ENCODE measurements around the gene WARS2.

WARS2 gene

DNA sequence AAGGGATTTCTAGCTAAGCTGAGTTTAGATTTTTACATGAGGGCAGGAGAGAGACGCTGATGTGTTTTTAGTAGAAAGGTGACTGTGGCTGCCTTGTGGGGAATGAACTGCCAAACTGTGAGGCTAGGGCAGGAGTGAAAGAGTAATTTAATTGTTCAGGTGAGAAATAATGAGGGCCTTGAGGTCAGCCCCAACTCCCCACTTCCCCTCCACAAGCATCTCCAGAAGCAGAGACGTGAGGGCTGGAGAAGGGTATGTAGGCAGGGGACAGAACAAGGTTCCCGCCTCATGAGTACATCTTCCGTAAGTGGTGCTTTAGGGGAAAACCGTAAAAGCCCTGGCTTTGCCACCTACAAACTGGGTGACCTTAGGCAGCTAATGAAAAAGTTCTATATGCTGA, 70.8 kb downstream of the WARS2 start:
- peaks cover 15% of the 10 kb centered on the region for H3K36me3 Mint-ChIP-seq (ENCODE audit: low read depth)
- H3K4me1 Mint-ChIP-seq: no peaks in the 10 kb centered on the region
- no peaks in the 10 kb centered on the region for H3K9me3 Mint-ChIP-seq
- H3K27ac Mint-ChIP-seq: peak overlapping the region in 1 of 3 experiments; percentile 30
- no peak overlapping the region for H3K4me3 Mint-ChIP-seq
- TF ChIP-seq, protein P1, sequence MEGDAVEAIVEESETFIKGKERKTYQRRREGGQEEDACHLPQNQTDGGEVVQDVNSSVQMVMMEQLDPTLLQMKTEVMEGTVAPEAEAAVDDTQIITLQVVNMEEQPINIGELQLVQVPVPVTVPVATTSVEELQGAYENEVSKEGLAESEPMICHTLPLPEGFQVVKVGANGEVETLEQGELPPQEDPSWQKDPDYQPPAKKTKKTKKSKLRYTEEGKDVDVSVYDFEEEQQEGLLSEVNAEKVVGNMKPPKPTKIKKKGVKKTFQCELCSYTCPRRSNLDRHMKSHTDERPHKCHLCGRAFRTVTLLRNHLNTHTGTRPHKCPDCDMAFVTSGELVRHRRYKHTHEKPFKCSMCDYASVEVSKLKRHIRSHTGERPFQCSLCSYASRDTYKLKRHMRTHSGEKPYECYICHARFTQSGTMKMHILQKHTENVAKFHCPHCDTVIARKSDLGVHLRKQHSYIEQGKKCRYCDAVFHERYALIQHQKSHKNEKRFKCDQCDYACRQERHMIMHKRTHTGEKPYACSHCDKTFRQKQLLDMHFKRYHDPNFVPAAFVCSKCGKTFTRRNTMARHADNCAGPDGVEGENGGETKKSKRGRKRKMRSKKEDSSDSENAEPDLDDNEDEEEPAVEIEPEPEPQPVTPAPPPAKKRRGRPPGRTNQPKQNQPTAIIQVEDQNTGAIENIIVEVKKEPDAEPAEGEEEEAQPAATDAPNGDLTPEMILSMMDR (IDR thresholded peaks at IDR 0.05; ENCODE audit: unreplicated experiment in 3 of 3): no peak
- no peaks in the 10 kb centered on the region for H3K27me3 Mint-ChIP-seq (ENCODE audit: low read depth)

DNA sequence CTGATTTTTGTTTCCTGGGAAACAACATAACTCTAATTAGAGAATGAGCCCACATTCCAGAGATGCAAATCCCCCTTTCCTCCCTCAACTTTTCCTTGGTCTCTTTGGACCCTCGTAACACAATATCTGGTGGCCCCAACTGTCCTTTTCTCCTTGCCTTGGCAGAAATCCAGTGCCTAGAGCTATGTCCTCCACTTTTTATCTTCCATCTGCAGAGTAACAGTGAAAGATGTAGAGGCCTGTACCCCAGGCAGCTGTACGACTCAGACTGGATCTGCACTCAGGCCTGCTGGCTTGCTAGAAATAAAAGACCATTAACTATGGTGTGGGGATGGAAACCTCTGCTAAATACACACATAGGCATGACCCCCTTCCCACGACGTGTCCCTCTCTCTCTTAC, 72.0 kb downstream of the WARS2 start:
- H3K4me3 Mint-ChIP-seq: no peak overlapping the region
- H3K27ac Mint-ChIP-seq: peak overlapping the region in 1 of 3 experiments; percentile 52
- H3K9me3 Mint-ChIP-seq: no peaks in the 10 kb centered on the region
- no peaks in the 10 kb centered on the region for H3K27me3 Mint-ChIP-seq (ENCODE audit: low read depth)
- TF ChIP-seq, protein P1 (IDR thresholded peaks at IDR 0.05; ENCODE audit: unreplicated experiment in 3 of 3): no peak
- no peaks in the 10 kb centered on the region for H3K4me1 Mint-ChIP-seq
- H3K36me3 Mint-ChIP-seq (ENCODE audit: low read depth): peaks cover 15% of the 10 kb centered on the region

DNA sequence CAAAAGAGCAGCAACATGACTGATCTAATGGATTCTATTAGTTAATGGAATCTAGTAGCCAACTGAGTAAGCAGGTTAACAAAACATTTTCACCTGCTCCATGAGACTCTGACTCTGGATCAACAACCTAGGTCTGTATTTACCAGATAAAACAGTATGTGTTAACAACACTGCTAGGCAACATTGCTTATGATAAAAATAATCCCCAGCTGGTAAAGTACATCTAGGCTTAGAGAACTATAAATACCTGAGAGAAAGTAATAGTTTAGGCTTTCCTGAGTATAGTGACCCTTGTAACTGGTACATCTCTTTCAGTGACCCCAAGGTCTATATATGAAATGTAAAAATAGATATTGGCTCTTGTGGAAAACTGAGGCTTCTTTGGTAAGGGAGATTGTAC, 78.8 kb downstream of the WARS2 start:
- Mint-ChIP-seq H3K4me1 (no peaks in the 10 kb centered on the region), H3K4me3 (no peak overlapping the region), H3K27me3 (ENCODE audit: low read depth) (no peaks in the 10 kb centered on the region), H3K27ac (no peak overlapping the region), H3K36me3 (ENCODE audit: low read depth) (peaks cover 23% of the 10 kb centered on the region), H3K9me3 (peaks cover 13% of the 10 kb centered on the region)
- TF ChIP-seq, protein P1 (IDR thresholded peaks at IDR 0.05; ENCODE audit: unreplicated experiment in 3 of 3): no peak

DNA sequence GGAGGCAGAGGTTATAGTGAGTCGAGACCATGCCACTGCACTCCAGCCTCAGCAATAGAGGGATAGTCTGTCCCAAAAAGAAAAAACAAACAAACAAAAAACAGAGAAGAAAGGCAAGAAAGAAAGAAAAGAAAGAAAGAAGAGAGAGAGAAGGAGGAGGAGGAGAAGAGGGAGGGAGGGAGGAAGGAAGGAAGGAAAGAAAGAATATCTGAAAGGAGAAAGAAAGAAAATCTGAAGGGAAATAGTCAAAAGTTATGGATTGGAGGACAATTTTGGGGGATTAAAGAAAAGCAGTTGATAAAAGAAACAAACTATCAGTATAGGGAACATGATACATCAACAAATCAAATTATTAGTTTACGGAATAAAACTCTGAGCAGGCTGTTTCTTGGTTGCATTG, 84.9 kb downstream of the WARS2 start:
- Mint-ChIP-seq H3K4me3 (no peak overlapping the region), H3K9me3 (peaks cover 8% of the 10 kb centered on the region), H3K36me3 (ENCODE audit: low read depth) (peaks cover 12% of the 10 kb centered on the region), H3K4me1 (no peaks in the 10 kb centered on the region), H3K27me3 (ENCODE audit: low read depth) (no peaks in the 10 kb centered on the region), H3K27ac (no peak overlapping the region)
- TF ChIP-seq, protein P1 (IDR thresholded peaks at IDR 0.05; ENCODE audit: unreplicated experiment in 3 of 3): no peak

DNA sequence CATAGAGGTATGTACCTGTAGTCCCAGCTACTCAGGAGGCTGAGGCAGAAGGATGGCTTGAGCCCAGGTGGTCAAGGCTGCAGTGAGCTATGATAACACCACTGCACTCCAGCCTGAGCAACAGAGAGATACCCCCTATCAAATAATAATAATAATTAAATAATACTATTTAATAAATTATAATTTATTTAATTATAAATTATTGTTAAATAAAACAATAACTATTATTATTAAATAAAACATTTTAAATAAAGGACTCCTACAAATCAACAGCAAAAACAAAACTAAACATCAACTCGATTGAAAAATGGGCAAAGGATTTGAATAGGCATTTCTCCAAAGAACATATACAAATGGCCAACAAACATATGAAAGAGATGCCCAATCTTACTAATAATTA, 86.5 kb downstream of the WARS2 start:
- Mint-ChIP-seq H3K27ac (no peak overlapping the region), H3K4me1 (no peaks in the 10 kb centered on the region), H3K9me3 (peaks cover 2% of the 10 kb centered on the region), H3K36me3 (ENCODE audit: low read depth) (peaks cover 3% of the 10 kb centered on the region), H3K4me3 (no peak overlapping the region), H3K27me3 (ENCODE audit: low read depth) (no peaks in the 10 kb centered on the region)
- TF ChIP-seq, protein P1 (IDR thresholded peaks at IDR 0.05; ENCODE audit: unreplicated experiment in 3 of 3): no peak

DNA sequence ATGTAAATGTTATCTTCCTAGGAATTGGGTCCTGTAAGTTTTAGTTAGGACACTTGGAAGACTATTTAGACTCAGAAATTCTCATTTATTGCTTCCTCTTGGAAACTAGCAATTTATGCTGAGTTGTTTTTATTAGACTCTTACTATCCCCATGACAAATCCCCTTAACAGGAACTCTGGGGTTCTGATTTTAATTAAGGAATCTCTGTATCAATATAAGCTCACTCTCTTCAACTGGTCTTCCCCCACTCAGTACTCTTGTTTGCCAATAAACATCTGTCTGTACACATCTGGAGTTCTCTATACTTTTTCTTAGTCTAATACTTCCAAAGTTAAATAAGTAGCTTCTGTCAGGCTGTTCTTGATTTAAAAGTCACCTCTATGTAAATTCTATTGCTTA, 88.2 kb downstream of the WARS2 start:
- Mint-ChIP-seq H3K9me3 (peaks cover 2% of the 10 kb centered on the region), H3K36me3 (ENCODE audit: low read depth) (peaks cover 3% of the 10 kb centered on the region)

More for the DNA sequence above, 88.2 kb downstream of the WARS2 start:
- TF ChIP-seq, protein P1 (IDR thresholded peaks at IDR 0.05; ENCODE audit: unreplicated experiment in 3 of 3): no peak
- H3K27me3 Mint-ChIP-seq (ENCODE audit: low read depth): no peaks in the 10 kb centered on the region
- H3K27ac Mint-ChIP-seq: no peak overlapping the region
- H3K4me3 Mint-ChIP-seq: no peak overlapping the region
- H3K4me1 Mint-ChIP-seq: peaks cover under 1% of the 10 kb centered on the region

Measured in nephron (organoid).